ENCODE data around the gene ANGPTL8.

GRCh38 chr19:11214387-11214786, 25.0 kb upstream of the ANGPTL8 start:
- TF ChIP-seq FOXK2 (IDR thresholded peaks at IDR 0.05) (no peak), FOXA1 (IDR thresholded peaks at IDR 0.05) (no peak), ELF4 (IDR thresholded peaks at IDR 0.05) (no peak), TARDBP (IDR thresholded peaks at IDR 0.05) (no peak), PKNOX1 (IDR thresholded peaks at IDR 0.05) (no peak), SP1 (IDR thresholded peaks at IDR 0.05) (no peak), NFRKB (IDR thresholded peaks at IDR 0.05) (no peak), HDGF (IDR thresholded peaks at IDR 0.05; ENCODE audit: borderline replicate concordance) (no peak), SUZ12 (IDR thresholded peaks at IDR 0.05) (no peak), ARNT (IDR thresholded peaks at IDR 0.05) (no peak), BHLHE40 (IDR thresholded peaks at IDR 0.05; ENCODE audit: borderline replicate concordance) (no peak)
